Measurements from ENCODE around the gene BPIFB2. TPM values are rescaled to one million over a fixed set of nuclear protein-coding genes. Genes with fewer than 3 reads are reported as not detected.

The BPIFB2 gene
- total and polyA plus RNA-seq, 11 donors, result not detected

GRCh38 chr20:33026779-33027759 is 19.6 kb downstream of the BPIFB2 start:
- WGBS, 4 donors, result 72 to 84% (median 76%) methylated on average over 10 of the region's 10 CpGs
- H3K9me3 ChIP-seq, result no peaks in the 10 kb centered on the region
- no peak overlapping the region for H3K4me3 ChIP-seq
- H3K27ac ChIP-seq, result no peak overlapping the region
- DNase-seq (no peak), ATAC-seq (no peak)
- no peaks in the 10 kb centered on the region for H3K36me3 ChIP-seq
- intact Hi-C loops (cut with DNase I), result no loop called here
- TF ChIP-seq POLR2A (IDR thresholded peaks at IDR 0.05) (no peak), CTCF (IDR thresholded peaks at IDR 0.05) (no peak)
- H3K27me3 ChIP-seq, result no peaks in the 10 kb centered on the region
- H3K4me1 ChIP-seq, result no peaks in the 10 kb centered on the region

GRCh38 chr20:33027769-33028751 is 20.6 kb downstream of the BPIFB2 start:
- Histone ChIP-seq H3K4me1 (no peaks in the 10 kb centered on the region), H3K9me3 (no peaks in the 10 kb centered on the region), H3K4me3 (no peak overlapping the region), H3K36me3 (no peaks in the 10 kb centered on the region), H3K27me3 (no peaks in the 10 kb centered on the region), H3K27ac (no peak overlapping the region)
- 69 to 83% (median 76%) methylated on average over 9 to 12 of the region's 12 CpGs for WGBS, 4 donors
- intact Hi-C loops (cut with DNase I), result no loop called here
- DNase-seq (no peak), ATAC-seq (no peak)
- TF ChIP-seq POLR2A (IDR thresholded peaks at IDR 0.05) (no peak), CTCF (IDR thresholded peaks at IDR 0.05) (no peak)

- ATAC-seq (no peak), DNase-seq (no peak)
- no peaks in the 10 kb centered on the region for H3K27me3 ChIP-seq
- H3K36me3 ChIP-seq, result no peaks in the 10 kb centered on the region
- no peak overlapping the region for H3K4me3 ChIP-seq
- H3K4me1 ChIP-seq, result no peaks in the 10 kb centered on the region
- H3K27ac ChIP-seq, result no peak overlapping the region
- WGBS, 4 donors, result 73 to 78% (median 76%) methylated on average over 7 of the region's 7 CpGs
- peaks cover 0 to 6% (median 0%) of the 10 kb centered on the region in 12 donors for H3K9me3 ChIP-seq
- intact Hi-C loops (cut with DNase I), result no loop called here
- TF ChIP-seq CTCF (IDR thresholded peaks at IDR 0.05) (no peak), POLR2A (IDR thresholded peaks at IDR 0.05) (no peak)
These were observed 21.4 kb downstream of the BPIFB2 start for GRCh38 chr20:33028875-33029274.

GRCh38 chr20:33030076-33030475 is 22.6 kb downstream of the BPIFB2 start:
- DNase-seq, result peak in 1 of 5 donors; percentile 19
- intact Hi-C loops (cut with DNase I), result no loop called here

More at GRCh38 chr20:33030076-33030475, 22.6 kb downstream of the BPIFB2 start:
- H3K27me3 ChIP-seq, result no peaks in the 10 kb centered on the region
- H3K9me3 ChIP-seq, result peaks cover 0 to 6% (median 0%) of the 10 kb centered on the region in 12 donors
- TF ChIP-seq POLR2A (IDR thresholded peaks at IDR 0.05), result no peak
- H3K36me3 ChIP-seq, result no peaks in the 10 kb centered on the region
- no peaks in the 10 kb centered on the region for H3K4me1 ChIP-seq
- H3K27ac ChIP-seq, result no peak overlapping the region
- 78 to 85% (median 82%) methylated on average over 9 of the region's 9 CpGs for WGBS, 4 donors
- ATAC-seq, result no peak
- no peak overlapping the region for H3K4me3 ChIP-seq

All from heart left ventricle (tissue), 16 donors.